SKM-1 (cell line): ENCODE measurements around the gene GPR119.
A peak's percentile ranks its signal among the peaks of the same experiment; 100 is the strongest.
"Not testable (repeated sequence)": the region's sequence is repeated elsewhere in the genome, so short reads cannot be mapped to it uniquely, and the experiment has no call there.

Source experiments
- DNase-seq: peaks from one replicate; lab custom pipeline; 2025; ENCODE audit not compliant: unreplicated experiment; lab: John Stamatoyannopoulos, UW

Gene GPR119

GRCh38 chrX:130339408-130340222, 45.9 kb downstream of the GPR119 start, which contains the start of gene SLC25A14:
SLC25A14 (plus strand) TSS chrX:130339919; CDS start chrX:130340279, 360 bp downstream.
- DNase-seq = peak; percentile 23

- DNase-seq = not testable (repeated sequence)
Observed at GRCh38 chrX:130338869-130339268, 46.6 kb downstream of the GPR119 start.

GRCh38 chrX:130336531-130336930, 48.9 kb downstream of the GPR119 start:
- DNase-seq = no peak
